GM18505 (cell line): Measurements from ENCODE around the gene FUT2.

Source experiments
- ATAC-seq: cut with Tn5 transposase; IDR thresholded peaks from one replicate; pipeline ENCODE4 v1.9.1; 2021; ENCODE audit not compliant: unreplicated experiment
- POLR2A ChIP-seq: IDR thresholded peaks from 4 replicates; pipeline ENCODE4 v1.6.1; 2011; ENCODE audit warnings: borderline replicate concordance; ENCODE audit not compliant: insufficient read depth, insufficient read length; ENCODE audit errors: extremely low read depth

Gene FUT2

GRCh38 chr19:48750351-48750750 is 54.6 kb downstream of the FUT2 start:
- no peak for TF ChIP-seq POLR2A
- no peak for ATAC-seq

- ATAC-seq, result no peak
- TF ChIP-seq POLR2A, result no peak
These were observed 55.2 kb downstream of the FUT2 start for GRCh38 chr19:48750771-48751504.

GRCh38 chr19:48751845-48752495 is 56.2 kb downstream of the FUT2 start:
- no peak for ATAC-seq
- no peak for TF ChIP-seq POLR2A

GRCh38 chr19:48752496-48753365 is 57.0 kb downstream of the FUT2 start, which contains the start of gene FUT1:
Gene FUT1, minus strand, starts transcription at chr19:48752641. Its CDS starts 1,360 bp downstream, at chr19:48751281.
- TF ChIP-seq POLR2A, result no peak
- ATAC-seq, result no peak

GRCh38 chr19:48755084-48755641 is 59.4 kb downstream of the FUT2 start, which contains the start of gene FGF21:
Gene FGF21, plus strand, starts transcription at chr19:48755524. Its CDS starts 713 bp downstream, at chr19:48756237.
- no peak for ATAC-seq
- TF ChIP-seq POLR2A, result no peak
